ENCODE data around the gene KRT3.

Gene KRT3

DNA sequence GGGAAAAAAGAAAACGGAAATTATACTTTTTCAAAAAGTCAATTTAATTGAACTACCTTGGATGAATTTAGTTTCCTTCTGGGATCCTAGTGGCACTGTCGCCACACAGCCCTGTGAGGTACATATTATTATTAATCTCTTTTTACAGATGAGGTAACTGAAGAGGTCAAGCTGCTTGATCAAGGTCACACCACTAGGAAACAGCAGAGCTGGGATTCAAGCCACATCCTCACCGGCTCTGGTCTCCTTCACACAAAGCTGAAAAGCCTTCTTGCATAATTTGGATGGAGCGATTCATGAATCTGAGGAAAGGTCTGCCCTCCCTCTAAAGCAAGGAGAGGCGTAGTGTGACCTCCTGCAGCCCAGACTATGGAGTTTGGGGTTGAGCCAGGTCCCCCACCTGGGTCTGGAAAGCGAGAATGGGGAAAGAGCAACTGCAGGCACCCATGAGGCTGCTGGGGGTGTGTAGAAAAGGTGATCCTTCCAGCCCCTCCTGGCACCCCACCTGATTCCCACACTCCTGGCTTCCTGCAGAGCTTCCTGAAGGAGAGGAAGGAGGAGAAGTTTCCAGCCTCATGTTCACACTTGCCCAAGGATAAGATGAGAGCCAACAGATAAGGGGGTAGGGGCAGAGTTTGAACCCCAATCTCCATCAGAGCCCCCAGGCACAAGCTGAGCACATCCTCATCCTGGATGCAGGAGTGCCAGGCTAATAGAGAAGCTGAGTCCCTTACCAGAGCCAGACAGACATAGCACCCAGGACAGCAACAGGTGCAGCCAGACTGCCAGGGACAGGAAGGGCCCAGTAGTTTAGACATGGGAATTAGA is 42.1 kb upstream of the KRT3 start:
- H3K18ac ChIP-seq (ENCODE audit: low read depth in 1 of 2, low read length in 2 of 2) = no peak overlapping the region
- H4K8ac ChIP-seq (ENCODE audit: low read length) = no peak overlapping the region
- H2BK5ac ChIP-seq (ENCODE audit: low read depth, low read length, poor library complexity, severe bottlenecking) = no peak overlapping the region
- H2BK120ac ChIP-seq (ENCODE audit: low read depth, low read length) = no peak overlapping the region
- H3K4me1 ChIP-seq (ENCODE audit: control insufficient read depth, insufficient read depth, low read depth, low read length) = peaks cover 28% of the 10 kb centered on the region
- no peak overlapping the region for H3K9ac ChIP-seq (ENCODE audit: low read length)
- H4K91ac ChIP-seq (ENCODE audit: low read length) = no peak overlapping the region
- no peak overlapping the region for H2BK15ac ChIP-seq (ENCODE audit: low read depth, poor library complexity, severe bottlenecking)
- peaks cover 0 to 2% of the 10 kb centered on the region in 2 experiments for H3K36me3 ChIP-seq (ENCODE audit: control insufficient read depth in 1 of 2, insufficient read depth in 2 of 2, low read depth in 1 of 2, low read length in 2 of 2)
- WGBS = 78% methylated on average over 3 of the region's 6 CpGs
- H3K14ac ChIP-seq (ENCODE audit: low read length in 2 of 2) = no peak overlapping the region
- H3K4me3 ChIP-seq (ENCODE audit: insufficient read depth in 1 of 2, low read depth in 1 of 2, low read length in 2 of 2) = no peak overlapping the region
- H2BK12ac ChIP-seq (ENCODE audit: low read length in 2 of 2) = no peak overlapping the region
- H2AK5ac ChIP-seq (ENCODE audit: low read length, severe bottlenecking) = no peak overlapping the region
- H3K9me3 ChIP-seq (ENCODE audit: control insufficient read depth, low read length) = no peaks in the 10 kb centered on the region
- no peak overlapping the region for H3K4me2 ChIP-seq (ENCODE audit: low read length, poor library complexity, severe bottlenecking)
- peaks cover 5 to 32% of the 10 kb centered on the region in 2 experiments for H3K27me3 ChIP-seq (ENCODE audit: control insufficient read depth in 1 of 2, insufficient read depth in 1 of 2, low read length in 2 of 2)
- H3K27ac ChIP-seq (ENCODE audit: low read length, poor library complexity, severe bottlenecking) = no peak overlapping the region
- H3K79me1 ChIP-seq (replicated peaks; ENCODE audit: low read length, poor library complexity, severe bottlenecking) = no peaks in the 10 kb centered on the region
- H2AFZ ChIP-seq (ENCODE audit: low read depth, low read length) = no peak overlapping the region
- no peak overlapping the region for H3K23ac ChIP-seq (ENCODE audit: low read length in 2 of 2)
- DNase-seq = no peak
- no peak overlapping the region for H3K4ac ChIP-seq (ENCODE audit: low read depth in 1 of 2, low read length in 2 of 2)

DNA sequence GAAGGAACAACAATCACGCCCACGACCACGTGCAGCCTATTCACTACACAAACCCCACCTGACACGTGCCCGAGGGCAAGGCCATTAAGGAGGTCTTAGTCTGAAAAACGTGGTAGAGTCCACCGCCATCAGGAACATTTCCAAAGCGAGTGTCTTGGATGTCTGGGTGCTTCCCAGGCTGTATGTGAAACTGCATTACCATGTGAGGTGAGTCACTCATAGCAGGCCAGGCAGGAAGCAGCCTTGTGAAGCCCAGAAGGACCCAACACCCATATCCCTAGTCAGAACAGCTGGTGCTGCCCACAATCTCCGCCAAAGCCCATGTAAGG is 41.5 kb upstream of the KRT3 start:
- Histone ChIP-seq H3K79me1 (replicated peaks; ENCODE audit: low read length, poor library complexity, severe bottlenecking) (no peaks in the 10 kb centered on the region), H3K27me3 (ENCODE audit: control insufficient read depth in 1 of 2, insufficient read depth in 1 of 2, low read length in 2 of 2) (peaks cover 5 to 38% of the 10 kb centered on the region in 2 experiments), H2AK5ac (ENCODE audit: low read length, severe bottlenecking) (no peak overlapping the region), H3K14ac (ENCODE audit: low read length in 2 of 2) (no peak overlapping the region), H2BK15ac (ENCODE audit: low read depth, poor library complexity, severe bottlenecking) (no peak overlapping the region), H3K4me1 (ENCODE audit: control insufficient read depth, insufficient read depth, low read depth, low read length) (peaks cover 28% of the 10 kb centered on the region), H4K91ac (ENCODE audit: low read length) (no peak overlapping the region), H3K27ac (ENCODE audit: low read length, poor library complexity, severe bottlenecking) (no peak overlapping the region), H3K4ac (ENCODE audit: low read depth in 1 of 2, low read length in 2 of 2) (no peak overlapping the region), H3K9me3 (ENCODE audit: control insufficient read depth, low read length) (no peaks in the 10 kb centered on the region), H2BK120ac (ENCODE audit: low read depth, low read length) (no peak overlapping the region), H2AFZ (ENCODE audit: low read depth, low read length) (no peak overlapping the region), H2BK12ac (ENCODE audit: low read length in 2 of 2) (no peak overlapping the region), H3K23ac (ENCODE audit: low read length in 2 of 2) (no peak overlapping the region), H3K4me3 (ENCODE audit: insufficient read depth in 1 of 2, low read depth in 1 of 2, low read length in 2 of 2) (no peak overlapping the region), H4K8ac (ENCODE audit: low read length) (no peak overlapping the region), H3K9ac (ENCODE audit: low read length) (no peak overlapping the region), H3K36me3 (ENCODE audit: control insufficient read depth in 1 of 2, insufficient read depth in 2 of 2, low read depth in 1 of 2, low read length in 2 of 2) (peaks cover 0 to 2% of the 10 kb centered on the region in 2 experiments), H3K18ac (ENCODE audit: low read depth in 1 of 2, low read length in 2 of 2) (no peak overlapping the region), H3K4me2 (ENCODE audit: low read length, poor library complexity, severe bottlenecking) (no peak overlapping the region), H2BK5ac (ENCODE audit: low read depth, low read length, poor library complexity, severe bottlenecking) (no peak overlapping the region)
- peak; percentile 86 for DNase-seq
- 77% methylated on average over 9 of the region's 9 CpGs for WGBS

DNA sequence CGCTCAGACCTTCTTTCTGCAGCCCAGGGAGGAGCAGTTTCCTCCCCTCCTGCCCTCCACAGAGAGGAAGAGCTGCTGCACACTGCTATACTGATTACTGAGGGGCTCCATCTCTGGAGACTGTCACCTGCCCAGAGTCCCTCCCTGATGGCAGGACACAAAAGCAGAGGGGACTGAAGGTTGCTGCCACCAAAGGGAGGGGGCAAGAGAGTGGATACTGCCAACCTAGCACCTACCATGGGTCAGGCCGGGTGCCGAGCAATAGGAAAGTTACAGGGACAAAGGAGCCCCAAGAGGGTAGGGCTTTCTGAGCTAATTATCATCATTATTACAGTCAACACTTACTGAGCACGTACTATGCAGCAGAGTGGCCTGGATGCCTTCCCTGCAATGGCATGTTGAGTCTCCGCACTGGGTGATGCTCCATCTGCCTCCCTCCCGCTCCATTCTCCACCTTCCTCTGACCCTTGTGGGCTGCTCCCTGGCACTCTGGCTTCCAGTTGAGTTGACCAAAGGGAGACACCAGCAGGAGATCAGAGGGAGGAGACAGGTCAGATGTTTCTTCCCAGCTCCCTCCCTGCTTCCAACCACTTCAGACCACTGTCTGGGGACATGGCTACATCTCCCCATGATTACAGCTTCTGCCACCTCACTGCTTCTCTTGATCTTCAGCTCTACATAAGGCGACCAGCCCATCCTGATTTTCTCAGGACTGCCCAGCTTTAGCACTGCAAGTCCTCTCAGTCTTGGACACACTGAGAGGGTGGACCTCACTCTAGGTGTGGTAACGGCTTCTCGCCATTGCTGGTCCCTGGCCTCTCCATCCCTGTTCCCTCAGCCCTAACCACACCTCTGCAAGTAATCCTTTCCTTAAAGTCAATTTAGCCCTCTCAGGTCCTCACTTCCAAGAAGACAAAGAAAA is 40.8 kb upstream of the KRT3 start:
- H2AFZ ChIP-seq (ENCODE audit: low read depth, low read length) = no peak overlapping the region

DNA sequence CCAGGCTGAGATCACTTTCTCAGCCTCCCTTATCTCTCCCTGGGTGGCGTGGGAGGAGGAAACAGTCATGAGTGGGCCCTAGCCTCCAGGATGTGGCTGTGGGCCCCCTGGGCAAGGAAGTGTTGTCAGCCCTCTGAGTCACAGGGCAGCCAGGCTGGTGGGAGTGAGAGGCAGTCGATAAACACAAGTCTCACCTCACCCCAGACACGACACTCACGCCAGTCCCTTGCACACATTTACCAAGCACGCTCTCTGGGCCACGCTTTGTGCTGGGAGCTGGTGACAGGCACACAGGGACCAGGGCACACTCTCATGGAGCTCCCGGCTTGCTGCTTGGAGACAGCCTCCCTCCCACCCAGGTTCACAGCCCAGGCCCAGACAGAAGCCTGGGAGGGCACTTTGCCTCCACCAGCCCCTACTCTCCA is 40.1 kb upstream of the KRT3 start:
- H3K27me3 ChIP-seq (ENCODE audit: control insufficient read depth in 1 of 2, insufficient read depth in 1 of 2, low read length in 2 of 2) = peaks cover 0 to 39% of the 10 kb centered on the region in 2 experiments
- H2BK120ac ChIP-seq (ENCODE audit: low read depth, low read length) = no peak overlapping the region
- H3K9me3 ChIP-seq (ENCODE audit: control insufficient read depth, low read length) = no peaks in the 10 kb centered on the region
- peak overlapping the region; percentile 55 for H2BK15ac ChIP-seq (ENCODE audit: low read depth, poor library complexity, severe bottlenecking)
- H3K18ac ChIP-seq (ENCODE audit: low read depth in 1 of 2, low read length in 2 of 2) = no peak overlapping the region
- no peak overlapping the region for H3K4me3 ChIP-seq (ENCODE audit: insufficient read depth in 1 of 2, low read depth in 1 of 2, low read length in 2 of 2)
- H2BK12ac ChIP-seq (ENCODE audit: low read length in 2 of 2) = peak overlapping the region in 1 of 2 experiments; percentile 30
- H3K23ac ChIP-seq (ENCODE audit: low read length in 2 of 2) = no peak overlapping the region
- H3K4ac ChIP-seq (ENCODE audit: low read depth in 1 of 2, low read length in 2 of 2) = peak overlapping the region in 1 of 2 experiments; percentile 76
- H3K27ac ChIP-seq (ENCODE audit: low read length, poor library complexity, severe bottlenecking) = no peak overlapping the region
- no peak overlapping the region for H2BK5ac ChIP-seq (ENCODE audit: low read depth, low read length, poor library complexity, severe bottlenecking)
- H4K8ac ChIP-seq (ENCODE audit: low read length) = peak overlapping the region; percentile 19
- H3K14ac ChIP-seq (ENCODE audit: low read length in 2 of 2) = no peak overlapping the region
- 51% methylated on average over 6 of the region's 7 CpGs for WGBS
- peaks cover 0 to 2% of the 10 kb centered on the region in 2 experiments for H3K36me3 ChIP-seq (ENCODE audit: control insufficient read depth in 1 of 2, insufficient read depth in 2 of 2, low read depth in 1 of 2, low read length in 2 of 2)
- DNase-seq = peak; percentile 76
- peak overlapping the region; percentile 71 for H4K91ac ChIP-seq (ENCODE audit: low read length)
- no peak overlapping the region for H2AFZ ChIP-seq (ENCODE audit: low read depth, low read length)
- no peak overlapping the region for H3K9ac ChIP-seq (ENCODE audit: low read length)
- H2AK5ac ChIP-seq (ENCODE audit: low read length, severe bottlenecking) = no peak overlapping the region
- H3K4me1 ChIP-seq (ENCODE audit: control insufficient read depth, insufficient read depth, low read depth, low read length) = peaks cover 28% of the 10 kb centered on the region
- no peak overlapping the region for H3K4me2 ChIP-seq (ENCODE audit: low read length, poor library complexity, severe bottlenecking)
- no peaks in the 10 kb centered on the region for H3K79me1 ChIP-seq (replicated peaks; ENCODE audit: low read length, poor library complexity, severe bottlenecking)

More for the DNA sequence above, 40.8 kb upstream of the KRT3 start:
- H4K8ac ChIP-seq (ENCODE audit: low read length) = no peak overlapping the region
- H3K9me3 ChIP-seq (ENCODE audit: control insufficient read depth, low read length) = no peaks in the 10 kb centered on the region
- H2BK15ac ChIP-seq (ENCODE audit: low read depth, poor library complexity, severe bottlenecking) = no peak overlapping the region
- no peak overlapping the region for H2AK5ac ChIP-seq (ENCODE audit: low read length, severe bottlenecking)
- H3K4me2 ChIP-seq (ENCODE audit: low read length, poor library complexity, severe bottlenecking) = no peak overlapping the region
- 89% methylated on average over 9 of the region's 9 CpGs for WGBS
- H3K23ac ChIP-seq (ENCODE audit: low read length in 2 of 2) = no peak overlapping the region
- no peak overlapping the region for H3K27ac ChIP-seq (ENCODE audit: low read length, poor library complexity, severe bottlenecking)
- peak overlapping the region in 1 of 2 experiments; percentile 64 for H2BK12ac ChIP-seq (ENCODE audit: low read length in 2 of 2)
- no peak overlapping the region for H2BK120ac ChIP-seq (ENCODE audit: low read depth, low read length)
- peaks cover under 1 to 38% of the 10 kb centered on the region in 2 experiments for H3K27me3 ChIP-seq (ENCODE audit: control insufficient read depth in 1 of 2, insufficient read depth in 1 of 2, low read length in 2 of 2)
- H3K14ac ChIP-seq (ENCODE audit: low read length in 2 of 2) = peak overlapping the region in 1 of 2 experiments; percentile 36
- no peak overlapping the region for H3K9ac ChIP-seq (ENCODE audit: low read length)
- peak overlapping the region; percentile 71 for H4K91ac ChIP-seq (ENCODE audit: low read length)
- H3K36me3 ChIP-seq (ENCODE audit: control insufficient read depth in 1 of 2, insufficient read depth in 2 of 2, low read depth in 1 of 2, low read length in 2 of 2) = peaks cover 0 to 2% of the 10 kb centered on the region in 2 experiments
- H3K4me1 ChIP-seq (ENCODE audit: control insufficient read depth, insufficient read depth, low read depth, low read length) = peaks cover 28% of the 10 kb centered on the region
- H2BK5ac ChIP-seq (ENCODE audit: low read depth, low read length, poor library complexity, severe bottlenecking) = no peak overlapping the region
- no peak for DNase-seq
- H3K79me1 ChIP-seq (replicated peaks; ENCODE audit: low read length, poor library complexity, severe bottlenecking) = no peaks in the 10 kb centered on the region
- H3K4ac ChIP-seq (ENCODE audit: low read depth in 1 of 2, low read length in 2 of 2) = no peak overlapping the region
- H3K4me3 ChIP-seq (ENCODE audit: insufficient read depth in 1 of 2, low read depth in 1 of 2, low read length in 2 of 2) = no peak overlapping the region
- H3K18ac ChIP-seq (ENCODE audit: low read depth in 1 of 2, low read length in 2 of 2) = no peak overlapping the region
